ENCODE data around the gene ITPR2. TPM values are rescaled to one million over a fixed set of nuclear protein-coding genes. Genes with fewer than 3 reads are reported as not detected.
A peak's percentile ranks its signal among the peaks of the same experiment; 100 is the strongest.

ITPR2 gene
- total and polyA plus RNA-seq, 2 of the 13 experiments (the other 11 are each of a cell fraction or from before 2014, with no cell fraction given): 31.9 to 81.9 TPM

- CTCF ChIA-PET (ENCODE audit: low intra/inter-chr PET ratio, low total read pairs): no interaction called here
- POLR2A ChIA-PET: no interaction called here
- ATAC-seq (no peak), DNase-seq (ENCODE audit: low spot score) (no peak), FAIRE-seq (no peak)
- 100% methylated on average over 1 of the region's 1 CpG for WGBS (ENCODE audit: low lambda C conversion rate)
- peaks cover 12 to 44% of the 10 kb centered on the region in 2 experiments for H3K36me3 ChIP-seq (replicated peaks in 1 of 2; ENCODE audit: control insufficient read depth in 1 of 2, insufficient read depth in 2 of 2, low read length in 2 of 2)
- H3K9me3 ChIP-seq (ENCODE audit: low read length): no peaks in the 10 kb centered on the region
- H3K27ac ChIP-seq (ENCODE audit: extremely low read length, insufficient read depth, low read length): no peak overlapping the region
- H3K9ac ChIP-seq (ENCODE audit: insufficient read depth, low read depth, low read length): no peak overlapping the region
- H3K27me3 ChIP-seq (ENCODE audit: control insufficient read depth in 1 of 2, insufficient read depth in 2 of 2, low read length in 2 of 2): no peaks in the 10 kb centered on the region
- no peak overlapping the region for H3K4me2 ChIP-seq (ENCODE audit: low read depth, low read length)
- H3K4me3 ChIP-seq (replicated peaks in 1 of 3; ENCODE audit: insufficient read depth in 1 of 3, low read depth in 2 of 3, low read length in 3 of 3): no peak overlapping the region
- no peak for TF ChIP-seq ZBTB25 (CRISPR knock-in tag; IDR thresholded peaks at IDR 0.05)
- TF ChIP-seq NRL (CRISPR knock-in tag; IDR thresholded peaks at IDR 0.05; ENCODE audit: borderline replicate concordance): no peak
- no peak for TF ChIP-seq NCOA5 (CRISPR knock-in tag; IDR thresholded peaks at IDR 0.05)
- no peak for TF ChIP-seq ARHGAP35 (CRISPR knock-in tag; IDR thresholded peaks at IDR 0.05; ENCODE audit: borderline replicate concordance)
- TF ChIP-seq GZF1 (CRISPR knock-in tag; IDR thresholded peaks at IDR 0.05): no peak
- no peak for TF ChIP-seq PHF20 (CRISPR knock-in tag; IDR thresholded peaks at IDR 0.05)
- TF ChIP-seq ZNF800 (CRISPR knock-in tag; IDR thresholded peaks at IDR 0.05): no peak
- no peak for TF ChIP-seq ZNF644 (CRISPR knock-in tag; IDR thresholded peaks at IDR 0.05; ENCODE audit: low read depth)
- no peak for TF ChIP-seq KLF6 (CRISPR knock-in tag; IDR thresholded peaks at IDR 0.05)
- TF ChIP-seq ZNF574 (CRISPR knock-in tag; IDR thresholded peaks at IDR 0.05): no peak
- TF ChIP-seq HDAC2 (CRISPR knock-in tag; IDR thresholded peaks at IDR 0.05): no peak
- TF ChIP-seq ZNF7 (CRISPR knock-in tag; IDR thresholded peaks at IDR 0.05): no peak
- TF ChIP-seq TEF (CRISPR knock-in tag; IDR thresholded peaks at IDR 0.05): no peak
- no peak for TF ChIP-seq ETS1 (CRISPR knock-in tag; IDR thresholded peaks at IDR 0.05)
- no peak for TF ChIP-seq FOXJ3 (CRISPR knock-in tag; IDR thresholded peaks at IDR 0.05; ENCODE audit: borderline replicate concordance)
- no peaks in the 10 kb centered on the region; the same call in 1 of the 2 replicates for H4K20me1 ChIP-seq (ENCODE audit: insufficient read depth, low read length)
- no peaks in the 10 kb centered on the region for H3K79me2 ChIP-seq (ENCODE audit: insufficient read depth, low read length)
- in situ Hi-C loops (cut with HindIII; ENCODE audit: extremely low pct_ligation_motif_present, low pct_unique_long_range_greater_than_20kb) (no loop called here), intact Hi-C loops (cut with micrococcal nuclease; ENCODE audit: unreplicated experiment) (no loop called here)
- H2AFZ ChIP-seq (ENCODE audit: low read length): no peak overlapping the region
- TSS peak; percentile 19 for BruUV-seq (replicated peaks)
- peaks cover 10% of the 10 kb centered on the region for H3K4me1 ChIP-seq (ENCODE audit: insufficient read depth, low read length)
Observed at GRCh38 chr12:26384536-26384935, 448.5 kb downstream of the ITPR2 start.
